Endothelial cell of umbilical vein (primary cell): ENCODE results near the gene GXYLT2. TPM values are rescaled to one million over a fixed set of nuclear protein-coding genes. Genes with fewer than 3 reads are reported as not detected.

Experiments used
- BruUV-seq: library from RNA; stranded (reverse); fragments of 400-500 nt; replicated peaks from 2 replicates; lab custom pipeline; 2021; lab: Mats Ljungman, UMichigan
- CTCF ChIA-PET: fragments of 300-600, 350-600 bp; sonication (Branson Sonifier 250); formaldehyde crosslinking; loops from one replicate; lab custom pipeline; 2021; ENCODE audit warnings: antibody characterized with exemption, inconsistent platforms; lab: Charles Lee
- POLR2A ChIA-PET: fragments of 300-600, 350-600 bp; sonication (Branson Sonifier 250); formaldehyde crosslinking; loops from one replicate; lab custom pipeline; 2021; ENCODE audit warnings: antibody characterized with exemption, inconsistent platforms; lab: Charles Lee
- DNase-seq: peaks from one replicate; pipeline ENCODE4 v3.0.0-alpha.2; 2011; ENCODE audit warnings: low read depth, low spot score
- FAIRE-seq: peaks from 2 replicates; lab custom pipeline; 2011; peaks lifted over from hg19 to GRCh38; lab: Jason Lieb, UNC
- H2AFZ ChIP-seq: 2 replicates; pipeline ENCODE4 v1.6.0; 2012; ENCODE audit warnings: low read depth, low read length, control low read depth, inconsistent platforms
- H3K27ac ChIP-seq: 2 replicates; pipeline ENCODE4 v1.5.1; 2011; ENCODE audit warnings: low read depth, mild to moderate bottlenecking, control low read depth, low read length, moderate library complexity; ENCODE audit not compliant: insufficient read depth
- H3K27me3 ChIP-seq, 2 experiments: 2 replicates each; pipeline versions ENCODE4 v1.6.0 to v1.6.1; 2011; ENCODE audit warnings: low read length in 2 of 2, mixed read lengths in 1 of 2; ENCODE audit not compliant: control insufficient read depth in 2 of 2, insufficient read depth in 2 of 2
- H3K36me3 ChIP-seq, 2 experiments: 2 replicates in 1 of 2; 3 replicates in 1 of 2; pipeline ENCODE4 v1.5.1; 2011; ENCODE audit warnings: low read length in 2 of 2, mild to moderate bottlenecking in 1 of 2, moderate library complexity in 1 of 2; ENCODE audit not compliant: control insufficient read depth in 2 of 2, insufficient read depth in 2 of 2; ENCODE audit errors: extremely low read depth in 1 of 2
- H3K4me1 ChIP-seq: 3 replicates; pipeline ENCODE4 v1.5.1; 2011; ENCODE audit warnings: mild to moderate bottlenecking, low read length; ENCODE audit not compliant: control insufficient read depth, insufficient read depth; ENCODE audit errors: extremely low read depth
- H3K4me2 ChIP-seq: 2 replicates; pipeline ENCODE4 v1.6.1; 2011; ENCODE audit warnings: low read length, control low read depth, mixed read lengths; ENCODE audit not compliant: insufficient read depth
- H3K4me3 ChIP-seq, 3 experiments: fragments of 200-600 bp in 1 of 3; sonication (generic), shearing (Covaris generic) in 1 of 3; replicated peaks in 1 of 3; 2 replicates each; pipeline ENCODE4 v1.5.1; 2011 to 2016; ENCODE audit warnings: control low read depth in 3 of 3, low read length in 3 of 3, mild to moderate bottlenecking in 2 of 3, inconsistent platforms in 1 of 3, low read depth in 1 of 3, moderate library complexity in 1 of 3; ENCODE audit not compliant: insufficient read depth in 1 of 3
- H3K79me2 ChIP-seq: 2 replicates; pipeline ENCODE4 v1.6.0; 2012; ENCODE audit warnings: low read length, inconsistent platforms; ENCODE audit not compliant: control insufficient read depth, insufficient read depth
- H3K9ac ChIP-seq: replicated peaks from 2 replicates; pipeline ENCODE3; 2011; ENCODE audit warnings: low read length, control low read depth; ENCODE audit not compliant: insufficient read depth; ENCODE audit errors: extremely low read depth
- H3K9me1 ChIP-seq: replicated peaks from 3 replicates; pipeline ENCODE4 v1.6.0; 2011; ENCODE audit warnings: mild to moderate bottlenecking, low read length; ENCODE audit not compliant: control insufficient read depth, insufficient read depth; ENCODE audit errors: extremely low read depth
- H3K9me3 ChIP-seq: replicated peaks from 2 replicates; pipeline ENCODE4 v1.5.1; 2012; ENCODE audit warnings: low read length, inconsistent platforms; ENCODE audit not compliant: control insufficient read depth, insufficient read depth
- H4K20me1 ChIP-seq: replicated peaks from 2 replicates; pipeline ENCODE3; 2011; ENCODE audit warnings: mild to moderate bottlenecking, low read length; ENCODE audit not compliant: control insufficient read depth, insufficient read depth; ENCODE audit errors: extremely low read depth
- EZH2 ChIP-seq: IDR thresholded peaks from 2 replicates; pipeline ENCODE4 v1.6.1; 2012; ENCODE audit warnings: borderline replicate concordance, low read depth, mild to moderate bottlenecking, moderate library complexity, low read length, inconsistent platforms; ENCODE audit not compliant: severe bottlenecking
- FOS ChIP-seq: IDR thresholded peaks from 2 replicates; pipeline ENCODE4 v1.6.1; 2011; ENCODE audit warnings: mild to moderate bottlenecking, low read length, moderate library complexity, borderline replicate concordance; ENCODE audit not compliant: insufficient read depth
- GATA2 ChIP-seq: IDR thresholded peaks from 2 replicates; pipeline ENCODE4 v1.7.0; 2011; ENCODE audit warnings: low read depth, mild to moderate bottlenecking, moderate library complexity, mixed read lengths, low read length; ENCODE audit not compliant: insufficient read length, insufficient read depth
- JUN ChIP-seq: IDR thresholded peaks from 2 replicates; pipeline ENCODE4 v1.6.1; 2011; ENCODE audit warnings: borderline replicate concordance, low read depth; ENCODE audit not compliant: insufficient read length, insufficient read depth
- MYC ChIP-seq: IDR thresholded peaks from one replicate; pipeline ENCODE4 v1.6.1; 2011; ENCODE audit warnings: mild to moderate bottlenecking, low read depth, low read length
- POLR2A ChIP-seq: IDR thresholded peaks from 2 replicates; pipeline ENCODE4 v1.6.1; 2012; ENCODE audit warnings: low read depth, mild to moderate bottlenecking, control low read depth, low read length
- POLR2AphosphoS5 ChIP-seq: IDR thresholded peaks from 2 replicates; pipeline ENCODE4 v1.6.1; 2012; ENCODE audit warnings: low read depth, mild to moderate bottlenecking, control low read depth, low read length, moderate library complexity; ENCODE audit not compliant: insufficient read depth
- dilution Hi-C: fragments of 300-500 bp; cut with MboI; formaldehyde crosslinking; loops from one replicate; pipeline ENCODE4 v1.15.0; 2019; ENCODE audit warnings: low sequenced_read_pairs; ENCODE audit not compliant: extremely low pct_ligation_motif_present
- intact Hi-C: fragments of 100-400 bp; cut with micrococcal nuclease; formaldehyde crosslinking; loops from one replicate; pipeline ENCODE4 v1.10.0; 2022
- polyA plus RNA-seq, 4 experiments: library from polyadenylated mRNA; depleted of rRNA in 3 of 4; stranded (reverse) in 3 of 4; unstranded in 1 of 4; fragments of >200 nt; gene quantifications; 2 replicates each; pipeline versions ENCODE4 v1.2.1 to v1.2.3, GENCODE V29; 2011 to 2012; ENCODE audit warnings: missing spikeins in 1 of 4
- total RNA-seq: library from RNA; stranded (reverse); gene quantifications from 2 replicates; pipeline ENCODE4 v1.2.3, GENCODE V29; 2021
- TF ChIP-seq, protein P1 (sequence below): IDR thresholded peaks from 2 replicates; pipeline ENCODE4 v1.6.1; 2011; ENCODE audit not compliant: insufficient read depth, insufficient read length
- TF ChIP-seq, protein P2 (sequence below), 2 donors: IDR thresholded peaks; 1 replicate in 1 of 2; 2 replicates in 1 of 2; pipeline ENCODE4 v1.5.1; 2011; ENCODE audit warnings: low read length in 2 of 2, mild to moderate bottlenecking in 2 of 2, moderate library complexity in 2 of 2, control low read depth in 1 of 2, inconsistent platforms in 1 of 2, low read depth in 1 of 2; ENCODE audit not compliant: insufficient read depth in 1 of 2; ENCODE audit errors: extremely low read depth in 1 of 2

The GXYLT2 gene
- total and polyA plus RNA-seq, 2 donors (not counting 3 experiments of a cell fraction or from before 2014, with no cell fraction given), result 0.07 to 0.24 TPM

DNA sequence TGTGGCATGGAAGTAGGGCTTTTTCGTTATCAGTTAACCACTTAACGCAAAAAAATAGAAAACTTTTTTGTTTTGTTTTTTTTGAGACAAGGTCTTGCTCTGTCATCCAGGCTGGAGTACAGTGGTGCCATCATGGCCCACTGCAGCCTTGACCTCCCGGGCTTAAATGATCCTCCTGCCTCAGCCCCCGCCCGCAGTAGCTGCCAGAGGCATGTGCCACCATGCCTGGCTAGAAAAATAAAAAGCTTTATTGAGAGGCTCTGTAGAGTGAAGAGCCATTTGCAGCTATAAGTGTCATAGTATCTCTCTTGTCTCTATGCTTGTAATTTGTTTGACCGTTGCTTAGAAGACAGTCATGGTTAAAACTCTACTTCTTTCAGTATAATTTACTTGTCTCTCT, 122.3 kb downstream of the GXYLT2 start:
- Histone ChIP-seq H3K9me3 (no peaks in the 10 kb centered on the region), H3K4me3 (no peak overlapping the region), H3K27me3 (no peaks in the 10 kb centered on the region), H3K9me1 (no peaks in the 10 kb centered on the region), H3K79me2 (peaks cover 100% of the 10 kb centered on the region), H3K27ac (no peak overlapping the region), H3K9ac (no peak overlapping the region), H3K4me1 (no peaks in the 10 kb centered on the region), H3K36me3 (peaks cover 1 to 3% of the 10 kb centered on the region in 2 experiments), H2AFZ (no peak overlapping the region), H3K4me2 (no peak overlapping the region), H4K20me1 (peaks cover 23% of the 10 kb centered on the region)
- FAIRE-seq, result no peak
- POLR2A ChIA-PET, result no interaction called here
- intact Hi-C loops, result no loop called here
- no peak for DNase-seq
- dilution Hi-C loops, result no loop called here
- CTCF ChIA-PET, result interaction anchor here (1.6 kb wide), 1 partner anchor 13 kb away, joined by 5 read pairs; the partner anchor contains the start of gene PPP4R2
- TF ChIP-seq EZH2, result no peak
- no TSS peak for BruUV-seq

DNA sequence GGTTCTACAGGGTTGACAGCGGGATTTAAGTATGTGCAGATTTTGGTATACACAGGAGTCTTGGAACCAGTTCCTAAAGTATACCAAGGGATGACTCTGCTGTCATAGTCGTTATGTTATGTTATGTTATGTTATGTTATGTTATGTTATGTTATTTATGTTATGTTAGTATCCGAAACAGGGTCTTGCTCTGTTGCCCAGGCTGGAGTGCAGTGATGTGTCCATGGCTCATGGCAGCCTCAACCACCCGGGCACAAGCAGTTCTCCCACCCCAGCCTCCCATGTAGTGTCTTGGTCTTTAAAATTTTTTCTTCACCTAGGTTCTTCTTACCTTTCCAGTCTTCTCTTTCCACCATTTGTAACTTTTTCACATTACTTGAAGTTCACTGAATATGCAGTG, 130.5 kb downstream of the GXYLT2 start:
- intact Hi-C loops, result loop anchor here (2.0 kb wide), 1 partner anchor 19 kb away; no protein-coding TSS in a partner anchor
- FAIRE-seq (no peak), DNase-seq (no peak)
- no TSS peak for BruUV-seq
- no peak overlapping the region for H2AFZ ChIP-seq
- H3K27me3 ChIP-seq, result no peaks in the 10 kb centered on the region
- dilution Hi-C loops, result no loop called here
- H3K9me1 ChIP-seq, result no peaks in the 10 kb centered on the region
- ChIA-PET CTCF (no interaction called here), POLR2A (no interaction called here)
- H3K27ac ChIP-seq, result no peak overlapping the region
- TF ChIP-seq GATA2 (no peak), POLR2AphosphoS5 (no peak), MYC (no peak), JUN (no peak), EZH2 (no peak), FOS (no peak), POLR2A (no peak)
- TF ChIP-seq, protein P1, sequence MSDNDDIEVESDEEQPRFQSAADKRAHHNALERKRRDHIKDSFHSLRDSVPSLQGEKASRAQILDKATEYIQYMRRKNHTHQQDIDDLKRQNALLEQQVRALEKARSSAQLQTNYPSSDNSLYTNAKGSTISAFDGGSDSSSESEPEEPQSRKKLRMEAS, result no peak
- TF ChIP-seq, protein P2, sequence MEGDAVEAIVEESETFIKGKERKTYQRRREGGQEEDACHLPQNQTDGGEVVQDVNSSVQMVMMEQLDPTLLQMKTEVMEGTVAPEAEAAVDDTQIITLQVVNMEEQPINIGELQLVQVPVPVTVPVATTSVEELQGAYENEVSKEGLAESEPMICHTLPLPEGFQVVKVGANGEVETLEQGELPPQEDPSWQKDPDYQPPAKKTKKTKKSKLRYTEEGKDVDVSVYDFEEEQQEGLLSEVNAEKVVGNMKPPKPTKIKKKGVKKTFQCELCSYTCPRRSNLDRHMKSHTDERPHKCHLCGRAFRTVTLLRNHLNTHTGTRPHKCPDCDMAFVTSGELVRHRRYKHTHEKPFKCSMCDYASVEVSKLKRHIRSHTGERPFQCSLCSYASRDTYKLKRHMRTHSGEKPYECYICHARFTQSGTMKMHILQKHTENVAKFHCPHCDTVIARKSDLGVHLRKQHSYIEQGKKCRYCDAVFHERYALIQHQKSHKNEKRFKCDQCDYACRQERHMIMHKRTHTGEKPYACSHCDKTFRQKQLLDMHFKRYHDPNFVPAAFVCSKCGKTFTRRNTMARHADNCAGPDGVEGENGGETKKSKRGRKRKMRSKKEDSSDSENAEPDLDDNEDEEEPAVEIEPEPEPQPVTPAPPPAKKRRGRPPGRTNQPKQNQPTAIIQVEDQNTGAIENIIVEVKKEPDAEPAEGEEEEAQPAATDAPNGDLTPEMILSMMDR (IDR thresholded peaks at IDR 0.05; ENCODE audit: extremely low read depth in 1 of 2, insufficient read depth in 1 of 2, low read depth in 1 of 2, low read length in 2 of 2), result no peak
- no peak overlapping the region for H3K4me2 ChIP-seq
- H3K4me3 ChIP-seq, result no peak overlapping the region
- no peaks in the 10 kb centered on the region for H3K9me3 ChIP-seq
- peaks cover 99% of the 10 kb centered on the region for H3K79me2 ChIP-seq
- H4K20me1 ChIP-seq, result peaks cover 29% of the 10 kb centered on the region
- no peak overlapping the region for H3K9ac ChIP-seq
- H3K4me1 ChIP-seq, result no peaks in the 10 kb centered on the region
- H3K36me3 ChIP-seq, result no peaks in the 10 kb centered on the region
